GM18526 (cell line): ENCODE measurements around the gene CLSTN2.

Source experiments
- POLR2A ChIP-seq: IDR thresholded peaks from 3 replicates; pipeline ENCODE4 v1.6.1; 2011; ENCODE audit not compliant: insufficient read length; ENCODE audit errors: extremely low read depth

Gene CLSTN2

GRCh38 chr3:139935866-139936817 is 1.2 kb downstream of the CLSTN2 start:
- TF ChIP-seq POLR2A, result no peak

GRCh38 chr3:139937674-139938279 is 2.8 kb downstream of the CLSTN2 start:
- no peak for TF ChIP-seq POLR2A

DNA sequence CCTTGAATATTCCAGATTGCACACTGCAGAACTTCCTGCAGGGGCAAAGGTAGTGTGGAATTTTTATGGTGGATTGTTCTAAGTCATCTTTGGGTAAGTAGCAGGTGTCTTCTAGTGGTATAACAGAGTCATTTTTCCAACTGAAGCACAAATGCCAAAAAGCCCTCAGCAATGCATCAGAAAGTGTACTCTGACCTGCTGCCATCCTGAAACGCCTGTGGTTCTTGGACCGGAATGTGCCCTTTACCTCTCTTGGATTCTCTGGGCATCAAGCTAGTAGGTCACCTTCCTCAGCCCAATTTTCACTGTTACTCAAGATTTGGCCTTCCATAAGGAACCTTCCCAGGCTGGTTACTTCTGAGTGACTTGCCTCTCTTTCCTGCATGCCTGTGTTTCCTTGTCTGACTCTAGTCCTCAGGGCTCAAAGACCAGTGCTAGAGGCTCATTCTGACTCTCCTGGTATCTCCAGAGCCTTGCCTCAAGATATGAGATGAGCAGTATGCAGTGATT is 4.8 kb downstream of the CLSTN2 start:
- no peak for TF ChIP-seq POLR2A

- TF ChIP-seq POLR2A, result no peak
Observed at GRCh38 chr3:139940622-139941021, 5.6 kb downstream of the CLSTN2 start.

- TF ChIP-seq POLR2A, result no peak
Observed at GRCh38 chr3:139941580-139941979, 6.6 kb downstream of the CLSTN2 start.

DNA sequence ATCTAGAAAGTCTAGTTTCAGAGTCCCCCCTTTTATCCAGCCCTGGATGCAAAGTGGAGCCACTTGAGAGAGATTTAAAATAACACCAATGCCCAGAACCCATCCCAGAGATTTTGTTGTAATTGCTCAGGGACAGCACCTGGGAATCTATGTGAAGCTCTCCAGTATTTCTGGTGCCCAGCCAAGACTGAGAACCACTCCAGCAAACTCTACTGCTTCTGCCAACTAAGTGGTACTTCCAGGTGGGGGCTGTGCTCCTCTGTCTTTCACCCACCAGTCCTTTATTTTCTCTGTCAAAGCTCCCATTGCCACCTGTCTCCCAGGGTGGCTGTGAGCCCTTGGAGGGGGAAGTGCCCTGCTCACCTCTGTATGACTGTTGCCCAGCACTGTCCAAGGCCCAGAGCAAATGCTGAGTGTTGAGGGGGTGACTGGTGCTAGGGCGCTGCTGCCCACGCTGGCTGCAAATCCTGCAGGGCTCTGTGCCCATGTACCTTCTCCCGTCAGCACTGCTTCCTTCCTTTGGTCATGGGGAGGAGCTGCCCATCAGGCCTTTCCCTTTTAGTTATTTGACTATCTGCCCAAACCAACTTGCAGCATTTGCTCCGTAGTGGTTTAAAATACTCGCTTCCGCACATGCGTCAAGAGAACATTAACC is 9.4 kb downstream of the CLSTN2 start:
- no peak for TF ChIP-seq POLR2A

- no peak for TF ChIP-seq POLR2A
Observed at GRCh38 chr3:139945386-139945785, 10.4 kb downstream of the CLSTN2 start.

DNA sequence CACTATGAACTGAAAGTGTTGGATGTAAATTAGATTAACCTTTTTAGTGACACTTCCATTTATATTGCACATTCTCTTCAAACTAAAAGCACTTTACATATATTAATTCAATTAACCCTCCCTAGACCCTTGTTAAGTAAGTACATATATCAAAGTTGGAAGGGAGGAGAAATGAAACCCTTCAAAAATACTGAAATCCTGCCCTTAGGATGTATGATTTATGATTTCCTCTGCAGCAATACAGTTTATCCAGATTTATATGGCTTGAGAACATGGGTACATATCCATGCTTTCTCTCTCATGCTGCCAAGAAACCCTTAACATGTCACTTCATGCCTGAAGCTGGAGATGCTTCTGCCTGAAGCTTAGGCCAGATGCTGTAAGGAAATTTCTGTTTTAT is 11.0 kb downstream of the CLSTN2 start:
- no peak for TF ChIP-seq POLR2A

- no peak for TF ChIP-seq POLR2A
Observed at GRCh38 chr3:139948467-139948866, 13.5 kb downstream of the CLSTN2 start.

GRCh38 chr3:139948898-139949297 is 13.9 kb downstream of the CLSTN2 start:
- TF ChIP-seq POLR2A, result no peak

DNA sequence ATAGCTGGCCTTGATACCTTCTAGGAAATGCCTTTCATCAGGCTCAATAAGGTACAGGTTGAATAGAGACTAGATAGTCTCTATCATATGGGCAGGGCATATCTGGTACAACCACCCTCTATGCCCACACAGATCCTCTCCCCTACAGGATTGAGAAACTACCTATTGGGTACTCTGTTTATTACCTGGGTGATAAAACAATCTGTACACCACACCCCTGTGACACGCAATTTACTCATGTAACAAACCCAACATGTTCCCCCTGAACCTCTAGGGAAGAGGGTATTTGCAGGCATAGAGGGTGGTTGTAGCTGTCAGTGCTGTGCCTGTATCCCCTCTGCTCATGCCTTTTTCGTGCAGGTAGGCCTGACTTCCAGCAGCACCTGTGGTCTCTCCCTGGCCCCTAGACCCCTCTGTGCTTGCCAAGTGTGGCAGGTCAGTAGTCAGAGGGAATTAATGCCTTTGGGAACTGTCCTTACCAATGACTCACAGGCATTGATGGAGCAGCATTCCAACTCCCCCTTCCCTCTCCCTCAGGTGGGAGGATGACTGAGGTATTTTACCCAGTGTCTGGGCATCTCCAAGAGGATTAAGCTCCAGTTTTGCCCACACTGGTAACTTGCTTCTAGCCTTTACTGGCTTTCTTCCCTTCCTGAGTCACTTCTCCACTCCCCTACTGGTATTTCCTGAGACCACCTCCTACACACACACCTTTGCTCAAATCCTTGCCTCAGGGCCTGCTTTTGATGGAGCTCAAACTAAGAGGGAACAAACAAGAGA is 18.3 kb downstream of the CLSTN2 start:
- no peak for TF ChIP-seq POLR2A

GRCh38 chr3:139954146-139954860 is 19.3 kb downstream of the CLSTN2 start:
- no peak for TF ChIP-seq POLR2A

DNA sequence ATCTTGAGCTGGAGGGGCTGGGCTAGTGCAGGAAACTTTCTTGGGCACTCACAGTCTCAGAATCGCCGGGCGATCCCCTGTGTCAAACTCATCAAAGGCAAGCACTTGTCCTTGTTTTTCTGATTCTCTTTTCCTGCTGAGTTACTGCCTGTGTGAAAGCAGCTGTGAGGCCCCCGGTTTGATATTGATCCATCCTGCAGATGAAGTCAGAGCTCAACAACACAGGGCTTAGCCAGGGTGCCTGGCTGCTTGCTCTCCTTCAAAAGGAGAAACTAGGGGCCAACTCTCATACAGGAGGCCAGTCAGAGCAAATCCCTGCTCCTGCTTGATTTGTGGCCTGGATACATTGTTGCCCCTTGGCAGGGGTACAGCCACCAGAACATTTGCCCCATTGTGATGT is 22.9 kb downstream of the CLSTN2 start:
- no peak for TF ChIP-seq POLR2A

DNA sequence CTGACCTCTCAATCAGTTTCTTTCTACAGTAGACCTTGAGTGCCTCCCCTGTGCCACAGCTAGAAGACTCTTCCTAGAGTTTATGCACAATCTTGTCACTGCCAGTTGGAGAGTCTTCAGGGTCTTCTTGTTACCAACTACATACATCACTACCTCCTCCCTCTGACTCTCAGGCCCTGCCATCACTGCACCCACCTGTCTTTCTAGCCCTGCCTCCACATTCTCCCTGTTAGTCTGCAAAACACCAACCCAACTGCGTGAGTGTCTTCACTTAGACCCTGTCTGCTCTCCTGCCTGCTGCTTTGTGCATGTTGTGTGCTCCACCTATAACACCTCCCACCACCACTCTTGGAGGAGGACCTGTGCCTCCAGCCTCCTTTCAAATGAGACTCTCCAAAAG is 34.4 kb downstream of the CLSTN2 start:
- TF ChIP-seq POLR2A, result no peak
